HG02938 (cell line): ENCODE data around the gene MAPK4.
"Not testable (repeated sequence)": the region's sequence is repeated elsewhere in the genome, so short reads cannot be mapped to it uniquely, and the experiment has no call there.

ENCODE experiments used
- ATAC-seq: cut with Tn5 transposase; IDR thresholded peaks from one replicate; pipeline ENCODE4 v1.9.1; 2021; ENCODE audit warnings: mild to moderate bottlenecking, moderate library complexity; ENCODE audit not compliant: unreplicated experiment

Gene MAPK4

DNA sequence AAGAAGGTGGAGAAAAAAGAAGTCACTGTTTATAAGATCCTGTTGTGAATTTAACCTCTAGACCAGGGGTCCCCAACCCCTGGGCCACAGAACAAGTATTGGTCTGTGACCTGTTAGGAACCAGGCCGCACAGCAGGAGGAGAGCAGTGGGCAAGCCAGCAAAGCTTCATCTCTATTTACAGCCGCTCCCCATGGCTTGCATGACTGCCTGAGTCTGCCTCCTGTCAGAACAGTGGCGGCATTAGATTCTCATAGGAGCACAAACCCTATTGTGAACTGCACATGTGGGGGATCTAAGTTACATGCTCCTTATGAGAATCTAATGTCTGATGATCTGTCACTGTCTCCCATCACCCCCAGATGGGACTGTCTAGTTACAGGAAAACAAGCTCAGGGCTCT, 13.3 kb downstream of the MAPK4 start:
- not testable (repeated sequence) for ATAC-seq

DNA sequence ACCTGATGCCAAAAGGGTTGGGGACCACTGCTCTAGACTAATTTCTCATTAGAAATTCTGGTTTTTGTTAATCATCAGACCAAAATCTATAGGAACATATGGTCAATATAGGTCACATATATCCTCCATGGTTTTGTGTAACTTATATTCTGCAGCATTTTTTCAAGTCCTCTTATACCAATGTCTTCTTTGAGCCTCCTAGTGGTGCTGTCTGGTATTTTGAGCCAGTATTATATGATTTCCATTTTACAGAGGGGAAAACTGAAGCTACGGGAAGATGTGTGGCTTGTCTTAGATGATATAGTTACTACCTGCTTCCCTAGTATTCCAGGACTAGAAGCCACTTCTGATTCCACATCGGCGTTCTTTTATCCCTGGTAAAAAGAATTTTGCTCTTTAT, 13.8 kb downstream of the MAPK4 start:
- no peak for ATAC-seq

- ATAC-seq = no peak
These were observed 18.1 kb downstream of the MAPK4 start for GRCh38 chr18:50578030-50578429.

DNA sequence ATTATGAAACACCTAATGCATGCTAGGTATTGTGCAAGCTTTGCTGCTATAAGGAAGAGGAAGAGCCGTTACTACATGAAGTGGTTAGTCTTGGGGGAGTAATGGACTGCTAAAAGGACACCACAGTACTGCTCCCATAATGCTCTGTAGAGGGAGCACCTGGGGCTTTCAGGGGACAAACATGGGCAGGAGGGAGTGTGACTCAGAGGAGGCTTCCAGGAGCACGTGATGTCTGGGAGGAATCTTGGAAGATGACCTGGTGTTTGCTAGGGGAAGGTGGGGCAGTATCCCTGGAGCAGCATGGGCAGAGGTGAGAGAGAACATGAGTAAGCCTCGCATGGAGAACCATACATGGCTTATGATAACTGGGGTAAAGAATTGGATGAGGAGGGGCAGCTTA, 18.8 kb downstream of the MAPK4 start:
- no peak for ATAC-seq

- no peak for ATAC-seq
These were observed 19.3 kb downstream of the MAPK4 start for GRCh38 chr18:50579061-50579774.

- ATAC-seq = no peak
These were observed 21.6 kb downstream of the MAPK4 start for GRCh38 chr18:50581517-50581916.

GRCh38 chr18:50582500-50582899, 22.6 kb downstream of the MAPK4 start:
- ATAC-seq = no peak

DNA sequence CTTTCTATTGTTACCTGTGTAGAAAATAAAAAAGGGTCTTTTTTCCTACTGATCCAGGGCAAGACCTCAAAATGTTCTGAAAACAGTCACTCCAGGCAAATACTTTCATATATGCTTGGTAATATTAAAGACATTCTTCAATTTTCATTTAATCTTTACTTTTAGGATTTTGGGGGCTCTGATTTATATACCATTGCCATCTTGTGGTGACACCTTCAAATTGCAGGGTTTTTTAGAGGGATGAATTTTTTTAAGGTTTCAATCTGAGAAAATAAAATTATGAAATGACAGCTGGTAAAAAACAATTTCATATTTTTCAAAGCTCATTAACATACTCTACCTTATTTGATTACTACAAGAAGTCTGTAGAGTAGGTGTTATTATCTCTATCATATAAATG, 26.8 kb downstream of the MAPK4 start:
- no peak for ATAC-seq

DNA sequence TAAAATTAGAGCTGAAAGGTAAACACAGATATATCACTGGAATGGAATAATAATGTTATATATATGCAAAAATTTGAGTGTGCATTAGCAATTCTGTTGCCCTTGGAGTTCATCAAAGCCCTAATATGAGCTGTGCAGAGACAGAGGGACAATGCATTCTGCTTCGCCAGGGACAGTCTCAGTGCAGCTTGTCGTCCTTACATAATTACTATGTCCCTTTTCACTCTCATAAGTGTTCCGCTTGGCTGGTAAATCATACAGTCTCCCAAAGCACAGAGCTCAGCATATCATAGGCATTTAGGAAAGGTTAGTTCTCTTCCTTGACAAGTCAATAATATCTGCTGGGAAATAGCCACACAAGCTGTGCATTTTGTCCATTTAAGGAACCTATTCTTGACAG, 30.7 kb downstream of the MAPK4 start:
- ATAC-seq = no peak

GRCh38 chr18:50594012-50594411, 34.1 kb downstream of the MAPK4 start:
- ATAC-seq = no peak

DNA sequence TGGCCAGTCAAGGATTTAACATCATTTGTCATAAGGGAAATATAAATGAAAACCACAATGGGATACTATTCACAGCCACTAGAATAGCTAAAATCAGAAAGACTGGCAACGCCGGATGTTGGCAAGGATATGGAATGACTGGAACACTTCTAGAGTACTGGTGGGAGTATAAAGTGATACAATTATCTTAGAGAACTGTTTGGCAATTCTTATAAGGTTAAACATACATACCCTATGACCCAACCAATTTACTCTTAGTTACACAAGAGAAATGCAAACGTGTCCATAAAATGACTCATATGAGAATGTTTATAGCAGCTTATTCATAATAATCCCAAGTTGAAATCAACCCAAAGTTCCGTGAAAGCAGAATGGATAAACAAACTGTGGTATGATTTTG, 35.1 kb downstream of the MAPK4 start:
- ATAC-seq = no peak

GRCh38 chr18:50602466-50602865, 42.6 kb downstream of the MAPK4 start:
- no peak for ATAC-seq

DNA sequence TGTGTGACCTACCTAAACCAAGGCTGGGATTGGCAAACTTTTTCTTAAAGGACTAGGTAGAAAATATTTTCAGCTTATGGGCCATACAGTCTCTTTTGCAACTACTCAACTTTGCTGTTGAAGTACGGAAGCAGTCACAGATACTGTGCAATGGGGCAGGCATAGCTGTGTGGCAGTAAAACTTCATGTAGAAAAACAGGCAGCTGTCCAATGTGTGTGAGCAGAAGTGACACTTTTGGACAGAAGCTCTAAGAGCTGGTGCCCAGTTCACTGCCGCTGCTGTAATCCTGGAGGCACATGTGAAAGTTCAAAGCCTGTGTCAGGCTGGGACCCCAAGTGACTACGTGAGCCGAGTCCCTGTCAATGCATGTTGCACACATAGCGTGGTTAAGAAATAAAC, 46.7 kb downstream of the MAPK4 start:
- ATAC-seq = no peak

DNA sequence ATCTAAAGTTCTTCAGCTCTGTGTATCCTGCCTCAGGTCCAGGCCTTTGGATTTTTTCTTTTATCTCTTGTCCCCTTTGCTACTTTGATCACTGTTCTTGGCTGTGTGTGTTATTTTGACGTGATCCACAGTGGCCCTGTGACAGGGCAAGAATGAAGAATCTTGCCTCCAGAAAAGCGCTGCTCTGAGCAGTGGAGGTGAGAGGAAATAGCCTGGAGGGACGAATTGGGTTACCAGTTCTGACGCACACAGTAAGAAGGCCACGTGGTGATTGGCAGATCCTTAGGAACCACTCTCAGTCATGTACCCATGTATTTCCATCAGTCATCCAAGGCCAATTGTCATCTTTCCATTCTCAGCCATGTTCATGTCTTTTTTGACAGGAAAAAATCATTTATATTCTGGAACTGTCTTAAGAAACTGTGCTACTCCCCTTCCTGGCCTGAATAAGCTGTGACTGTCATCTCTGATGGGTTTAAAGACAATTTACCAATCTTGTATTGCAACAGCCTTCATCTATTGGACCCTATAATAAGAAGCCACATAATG, 47.6 kb downstream of the MAPK4 start:
- ATAC-seq = no peak

- not testable (repeated sequence) for ATAC-seq
These were observed 49.3 kb downstream of the MAPK4 start for GRCh38 chr18:50609171-50609570.

DNA sequence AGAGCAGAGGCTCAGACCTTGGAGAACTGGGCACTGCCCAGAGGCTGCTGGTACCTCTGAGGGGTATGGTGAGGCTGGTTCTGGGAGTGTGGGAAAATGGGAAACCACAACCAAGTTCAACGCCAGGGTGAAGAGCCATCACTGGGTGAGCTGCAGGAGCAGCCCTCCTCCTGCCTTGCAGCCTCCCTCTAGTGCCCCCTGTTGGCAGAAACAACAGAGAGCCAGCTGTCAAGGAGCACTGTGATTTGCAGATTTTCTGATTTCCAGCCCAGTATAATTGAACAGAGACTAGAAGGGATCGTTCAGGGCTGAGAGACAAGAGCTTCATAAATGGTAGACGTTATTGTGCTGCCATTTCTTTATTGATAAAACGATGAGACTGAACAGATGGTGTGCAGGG, 50.5 kb downstream of the MAPK4 start:
- ATAC-seq = no peak

DNA sequence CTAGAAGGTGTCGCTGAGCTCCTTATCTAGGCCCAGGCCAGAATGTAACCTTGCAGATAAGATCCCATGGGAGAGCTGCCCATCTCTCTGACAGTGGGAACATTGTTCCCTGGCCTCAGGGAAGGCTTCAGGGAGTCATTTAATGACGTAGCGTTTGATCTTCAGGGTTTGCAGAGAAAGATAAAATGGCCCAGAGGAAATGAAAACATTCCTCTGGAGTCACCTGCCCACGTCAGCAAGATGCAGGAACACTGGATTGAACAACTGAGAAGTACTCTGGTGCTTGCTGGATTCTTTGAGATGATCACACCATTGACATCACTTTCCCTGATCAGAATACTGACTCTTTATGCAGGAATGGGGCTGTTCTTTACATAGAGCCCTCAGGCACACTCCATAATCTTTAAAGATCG, 51.6 kb downstream of the MAPK4 start:
- no peak for ATAC-seq

GRCh38 chr18:50614838-50615237, 55.0 kb downstream of the MAPK4 start:
- ATAC-seq = no peak

DNA sequence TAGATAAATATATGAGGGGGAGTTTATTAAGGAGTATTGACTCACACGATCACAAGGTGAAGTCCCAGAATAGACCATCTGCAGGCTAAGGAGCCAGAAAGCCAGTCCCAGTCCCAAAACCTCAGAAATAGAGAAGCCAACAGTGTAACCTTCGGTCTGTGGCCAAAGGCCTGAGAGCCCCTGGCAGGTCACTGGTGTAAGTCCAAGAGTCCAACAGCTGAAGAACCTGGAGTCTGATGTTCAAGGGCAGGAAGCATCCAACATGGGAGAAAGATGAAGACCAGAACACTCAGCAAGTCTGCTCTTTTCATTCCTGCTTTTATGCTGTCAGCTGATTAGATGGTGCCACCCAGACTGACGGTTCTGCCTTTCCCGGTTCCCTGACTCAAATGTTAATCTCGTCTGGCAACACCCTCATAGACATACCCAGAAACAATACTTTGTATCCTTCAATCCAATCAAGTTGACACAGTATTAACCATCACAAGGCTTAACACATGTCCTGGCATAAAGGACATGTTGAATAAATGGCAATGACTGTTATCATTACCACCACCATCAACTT, 56.7 kb downstream of the MAPK4 start:
- no peak for ATAC-seq

GRCh38 chr18:50619861-50620275, 60.0 kb downstream of the MAPK4 start:
- ATAC-seq = no peak

- ATAC-seq = no peak
These were observed 60.4 kb downstream of the MAPK4 start for GRCh38 chr18:50620319-50620718.

- ATAC-seq = no peak
These were observed 61.5 kb downstream of the MAPK4 start for GRCh38 chr18:50621366-50621765.

DNA sequence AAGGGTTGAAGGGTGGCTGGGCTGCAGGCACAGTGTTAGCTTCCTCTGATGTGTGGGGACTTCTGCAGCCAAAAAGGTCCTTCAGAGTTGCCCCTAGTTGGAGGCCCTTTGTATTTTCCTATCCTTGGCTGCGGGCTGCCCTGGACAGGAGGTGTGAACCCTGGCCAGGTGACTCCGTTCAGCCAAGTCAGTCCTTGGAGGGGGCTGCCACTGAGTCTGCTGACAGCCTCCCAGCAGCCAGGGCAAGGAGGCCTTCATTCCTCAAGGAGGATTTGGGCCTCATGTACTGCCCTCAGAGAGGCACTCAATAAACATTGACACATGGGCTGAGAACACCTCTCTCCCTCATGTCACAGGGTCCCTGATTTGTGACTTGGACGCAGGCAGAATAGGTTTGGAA, 62.4 kb downstream of the MAPK4 start:
- ATAC-seq = no peak
